ENCODE results near the gene XRCC5. TPM values are rescaled to one million over a fixed set of nuclear protein-coding genes. Genes with fewer than 3 reads are reported as not detected.

XRCC5 gene
- polyA plus RNA-seq, 1 donor from 2014 or later: 279 TPM

- peaks cover 10% of the 10 kb centered on the region for H3K36me3 ChIP-seq (ENCODE audit: insufficient read depth, low read length)
- TF ChIP-seq REST (IDR thresholded peaks at IDR 0.05; ENCODE audit: borderline replicate concordance) (no peak), EP300 (conservative IDR thresholded peaks at IDR 0.05; ENCODE audit: poor library complexity, severe bottlenecking) (no peak), RAD21 (conservative IDR thresholded peaks at IDR 0.05) (no peak), POLR2AphosphoS5 (IDR thresholded peaks at IDR 0.05) (no peak), SMC3 (conservative IDR thresholded peaks at IDR 0.05; ENCODE audit: poor library complexity) (no peak), MXI1 (conservative IDR thresholded peaks at IDR 0.05; ENCODE audit: poor library complexity, severe bottlenecking) (no peak), TAF1 (IDR thresholded peaks at IDR 0.05; ENCODE audit: low read depth) (no peak), EZH2 (IDR thresholded peaks at IDR 0.05; ENCODE audit: borderline replicate concordance, insufficient read depth, low read length, poor library complexity, severe bottlenecking) (no peak), CTCF (IDR thresholded peaks at IDR 0.05; ENCODE audit: poor library complexity, severe bottlenecking) (no peak)
- H3K27ac ChIP-seq (ENCODE audit: low read length): peak overlapping the region; percentile 0
These were observed 7.3 kb downstream of the XRCC5 start for GRCh38 chr2:216116418-216116817.

GRCh38 chr2:216117561-216118340 is 8.6 kb downstream of the XRCC5 start:
- no peaks in the 10 kb centered on the region for H3K9me3 ChIP-seq (ENCODE audit: low read length)
- H4K20me1 ChIP-seq (ENCODE audit: insufficient read depth): no peaks in the 10 kb centered on the region
- no peak overlapping the region for H3K4me2 ChIP-seq (ENCODE audit: low read length)
- peaks cover 45% of the 10 kb centered on the region for H3K79me2 ChIP-seq (replicated peaks; ENCODE audit: insufficient read depth, low read length)
- no peak overlapping the region for H2AFZ ChIP-seq (ENCODE audit: low read depth, low read length)
- TF ChIP-seq MXI1 (conservative IDR thresholded peaks at IDR 0.05; ENCODE audit: poor library complexity, severe bottlenecking) (no peak), CTCF (IDR thresholded peaks at IDR 0.05; ENCODE audit: poor library complexity, severe bottlenecking) (no peak), REST (IDR thresholded peaks at IDR 0.05; ENCODE audit: borderline replicate concordance) (no peak), RAD21 (conservative IDR thresholded peaks at IDR 0.05) (no peak), TAF1 (IDR thresholded peaks at IDR 0.05; ENCODE audit: low read depth) (no peak), POLR2AphosphoS5 (IDR thresholded peaks at IDR 0.05) (no peak), SMC3 (conservative IDR thresholded peaks at IDR 0.05; ENCODE audit: poor library complexity) (no peak), EZH2 (IDR thresholded peaks at IDR 0.05; ENCODE audit: borderline replicate concordance, insufficient read depth, low read length, poor library complexity, severe bottlenecking) (no peak), EP300 (conservative IDR thresholded peaks at IDR 0.05; ENCODE audit: poor library complexity, severe bottlenecking) (no peak)
- peaks cover 21% of the 10 kb centered on the region for H3K36me3 ChIP-seq (ENCODE audit: insufficient read depth, low read length)
- no peak overlapping the region for H3K4me3 ChIP-seq (ENCODE audit: low read length)
- H3K27me3 ChIP-seq (ENCODE audit: insufficient read depth, low read depth, low read length): no peaks in the 10 kb centered on the region
- no peak overlapping the region for H3K9ac ChIP-seq (ENCODE audit: low read length)
- no peaks in the 10 kb centered on the region for H3F3A ChIP-seq (ENCODE audit: insufficient read depth, low read length, poor library complexity, severe bottlenecking)
- no peak overlapping the region for H3K27ac ChIP-seq (ENCODE audit: low read length)
- no peaks in the 10 kb centered on the region for H3K9me2 ChIP-seq (ENCODE audit: insufficient read depth, low read length)

More at GRCh38 chr2:216116418-216116817, 7.3 kb downstream of the XRCC5 start:
- Histone ChIP-seq H3K79me2 (replicated peaks; ENCODE audit: insufficient read depth, low read length) (peaks cover 47% of the 10 kb centered on the region), H3K4me2 (ENCODE audit: low read length) (no peak overlapping the region), H3K9me3 (ENCODE audit: low read length) (no peaks in the 10 kb centered on the region), H3K9ac (ENCODE audit: low read length) (no peak overlapping the region), H3K9me2 (ENCODE audit: insufficient read depth, low read length) (no peaks in the 10 kb centered on the region), H3F3A (ENCODE audit: insufficient read depth, low read length, poor library complexity, severe bottlenecking) (no peaks in the 10 kb centered on the region), H3K27me3 (ENCODE audit: insufficient read depth, low read depth, low read length) (no peaks in the 10 kb centered on the region), H2AFZ (ENCODE audit: low read depth, low read length) (no peak overlapping the region), H3K4me3 (ENCODE audit: low read length) (peak overlapping the region; percentile 58), H4K20me1 (ENCODE audit: insufficient read depth) (no peaks in the 10 kb centered on the region)

Data from neural cell (in vitro differentiated cells).